GM18517 (cell line): Measurements from ENCODE around the gene GRN.
"Not testable (repeated sequence)": the region's sequence is repeated elsewhere in the genome, so short reads cannot be mapped to it uniquely, and the experiment has no call there.

Experiments
- ATAC-seq: cut with Tn5 transposase; IDR thresholded peaks from one replicate; pipeline ENCODE4 v1.9.1; 2021; ENCODE audit warnings: mild to moderate bottlenecking, moderate library complexity; ENCODE audit not compliant: unreplicated experiment

GRN gene

DNA sequence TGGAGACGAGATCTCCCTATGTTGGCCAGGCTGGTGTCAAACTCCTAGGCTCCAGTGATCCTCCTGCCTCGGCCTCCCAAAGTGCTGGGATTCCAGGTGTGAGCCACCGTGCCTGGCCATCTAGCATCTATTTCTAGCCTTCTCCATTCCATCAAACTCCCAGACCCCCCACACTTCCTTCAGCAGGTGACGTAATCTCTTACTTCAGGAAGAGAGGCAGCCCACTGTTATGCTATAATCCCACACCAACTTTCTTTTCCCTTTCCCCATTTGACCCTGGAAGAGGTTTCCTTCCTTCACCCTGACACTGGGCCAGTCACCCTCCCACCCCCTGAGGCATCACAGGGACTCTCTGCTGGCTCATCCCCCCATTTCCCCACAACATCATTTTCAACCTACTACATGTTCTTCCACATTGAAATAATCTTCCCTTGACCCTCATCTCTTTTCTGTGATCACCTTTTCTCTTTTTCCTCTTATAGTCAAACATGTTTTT is 36.8 kb downstream of the GRN start:
- no peak for ATAC-seq

DNA sequence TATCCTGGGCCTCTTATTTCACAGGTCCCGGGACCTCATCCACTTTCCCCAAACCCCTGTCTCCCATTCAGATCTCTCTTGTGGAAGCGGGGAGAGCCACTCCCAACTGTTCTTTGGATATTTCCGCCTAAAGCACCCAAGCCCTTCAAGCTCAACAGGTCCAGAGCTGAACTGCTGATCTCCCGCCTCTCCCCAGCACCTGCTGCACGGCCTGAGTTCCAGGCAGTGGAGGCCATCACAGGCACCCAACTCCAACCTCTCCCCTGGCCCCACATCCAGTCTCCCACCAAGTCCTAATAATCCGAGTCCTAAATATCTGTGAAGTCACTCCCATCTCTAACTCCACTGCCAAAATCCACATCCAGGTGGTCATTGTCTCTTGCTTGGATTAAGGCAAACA is 37.8 kb downstream of the GRN start:
- ATAC-seq = no peak

DNA sequence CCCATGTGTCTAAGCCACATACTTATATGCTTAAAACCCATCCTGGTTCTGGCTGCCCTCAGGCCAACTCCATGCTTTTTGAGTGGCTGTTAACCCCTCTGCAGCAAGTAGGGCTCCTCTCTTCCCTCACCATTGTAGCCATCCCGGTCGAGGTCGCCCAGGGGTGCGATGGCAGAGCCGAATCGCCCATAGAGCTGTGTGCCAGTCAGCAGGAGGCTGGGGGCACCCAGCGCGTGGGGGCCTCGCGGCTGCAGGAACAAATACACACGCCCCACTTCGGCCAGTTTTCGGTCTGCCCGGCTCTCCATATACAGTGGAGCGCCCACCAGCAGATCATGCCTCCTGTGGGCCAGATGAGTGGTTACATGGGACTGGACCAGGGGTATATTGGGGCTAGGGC is 38.3 kb downstream of the GRN start:
- ATAC-seq = no peak

DNA sequence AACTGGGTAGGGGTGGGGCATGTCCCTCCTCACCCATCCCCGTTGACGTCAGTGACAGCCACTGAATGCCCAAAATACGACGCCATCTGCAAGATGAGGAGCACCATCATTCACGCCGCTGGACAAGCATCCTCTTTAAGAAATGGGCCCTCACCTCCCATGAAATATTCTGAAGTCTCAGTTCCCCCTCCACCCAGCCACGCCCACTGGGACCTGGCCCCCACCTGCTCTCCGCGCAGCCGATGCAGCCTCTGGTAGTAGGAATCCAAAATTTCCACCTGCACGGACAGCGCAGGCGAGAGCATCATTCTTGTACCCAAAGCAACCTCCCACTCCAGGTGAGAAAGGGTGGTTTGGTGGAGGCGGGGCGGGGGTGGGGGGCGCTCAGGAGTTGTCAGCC is 38.8 kb downstream of the GRN start:
- no peak for ATAC-seq

DNA sequence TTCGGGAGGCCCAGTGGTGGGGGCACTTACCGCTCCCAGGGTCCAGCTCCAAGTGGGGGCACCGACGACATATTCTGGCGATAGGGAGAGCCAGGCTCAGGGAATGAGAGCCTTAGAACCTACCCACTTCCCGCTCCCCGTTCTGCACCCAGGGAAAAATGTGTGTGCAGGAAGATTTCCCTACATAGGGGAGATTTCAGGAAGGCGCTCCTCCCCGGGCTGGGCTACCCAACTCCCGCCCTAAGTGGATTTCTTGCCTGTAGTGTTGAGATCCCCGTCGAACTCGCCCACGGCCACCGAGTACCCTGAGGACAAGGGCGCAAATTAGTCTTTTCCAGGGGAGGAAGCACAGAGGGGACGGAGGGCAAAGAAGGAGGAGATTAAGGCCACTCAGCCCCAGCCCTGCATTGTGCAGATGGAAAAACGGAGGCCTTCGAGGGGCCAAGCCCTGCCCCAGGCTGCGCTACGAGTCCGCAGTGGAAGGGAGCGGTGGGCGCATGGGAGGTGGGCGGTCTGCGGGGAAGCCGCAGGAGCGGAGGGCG is 39.2 kb downstream of the GRN start:
- ATAC-seq = no peak

DNA sequence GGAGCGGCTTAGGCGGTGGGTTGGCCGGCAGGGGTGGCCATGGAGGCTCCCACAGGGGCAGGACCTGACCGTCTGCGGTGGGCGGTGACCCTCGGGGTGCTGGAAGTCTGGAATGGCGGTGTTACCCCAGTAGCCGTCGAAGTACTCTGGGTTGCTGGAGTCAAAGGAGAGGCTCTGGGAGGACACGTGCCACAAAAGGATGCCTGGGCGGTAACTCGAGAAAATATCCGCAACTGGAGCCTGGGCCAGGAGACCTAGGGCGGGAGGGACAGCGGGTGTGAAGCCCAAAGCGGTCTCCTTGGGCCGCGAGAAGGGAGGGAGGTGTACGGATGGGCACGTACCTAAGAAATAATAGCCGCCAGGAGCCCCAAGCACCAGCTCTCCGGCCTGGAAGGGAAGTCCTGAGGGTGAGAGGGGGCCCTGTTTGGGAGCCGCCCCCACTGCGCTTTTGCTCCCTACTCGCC is 39.8 kb downstream of the GRN start:
- no peak for ATAC-seq

DNA sequence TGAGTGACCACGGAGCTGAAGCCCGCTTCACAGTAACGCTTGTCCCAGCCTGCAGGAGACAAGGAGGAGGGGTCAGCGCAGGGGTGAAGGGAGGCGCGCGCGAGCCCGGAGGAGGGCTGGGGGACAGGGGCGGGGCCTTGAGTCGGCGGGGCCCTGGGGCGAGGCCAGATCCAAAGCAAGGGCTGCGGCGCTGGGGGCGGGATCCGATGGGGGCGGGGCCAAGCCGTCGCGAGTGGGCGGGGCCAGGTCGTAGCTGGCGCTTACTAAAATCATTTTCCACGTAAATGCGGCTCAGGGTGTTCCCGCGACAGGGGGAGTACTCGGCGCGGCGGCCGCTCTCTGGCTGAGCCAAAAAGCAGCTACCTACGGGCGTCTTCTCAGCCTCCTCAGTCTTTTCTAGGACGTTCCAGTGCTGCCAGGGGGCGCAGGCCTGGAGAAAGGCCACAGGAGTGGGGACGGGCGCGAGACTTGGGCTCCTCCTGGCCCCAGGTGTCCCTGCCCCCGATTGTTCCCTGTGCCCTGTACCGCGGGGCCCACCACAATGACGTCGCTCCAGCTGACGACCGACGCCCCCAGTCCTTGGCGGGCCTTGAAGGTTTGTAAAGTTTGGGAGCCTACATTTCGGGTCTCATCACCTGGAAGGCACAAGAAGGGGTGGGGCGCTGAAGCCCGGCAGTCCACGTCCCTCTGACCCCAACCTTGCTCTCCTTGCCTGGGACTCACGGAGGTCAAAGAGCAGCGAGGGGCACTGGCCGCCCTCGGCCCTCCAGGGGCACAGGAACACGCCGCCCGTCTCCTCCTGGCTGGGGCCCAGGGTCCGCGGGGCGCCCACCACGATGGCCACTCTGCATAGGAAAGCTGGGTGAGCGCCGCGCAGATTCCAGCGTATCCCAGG is 40.4 kb downstream of the GRN start:
- no peak for ATAC-seq

DNA sequence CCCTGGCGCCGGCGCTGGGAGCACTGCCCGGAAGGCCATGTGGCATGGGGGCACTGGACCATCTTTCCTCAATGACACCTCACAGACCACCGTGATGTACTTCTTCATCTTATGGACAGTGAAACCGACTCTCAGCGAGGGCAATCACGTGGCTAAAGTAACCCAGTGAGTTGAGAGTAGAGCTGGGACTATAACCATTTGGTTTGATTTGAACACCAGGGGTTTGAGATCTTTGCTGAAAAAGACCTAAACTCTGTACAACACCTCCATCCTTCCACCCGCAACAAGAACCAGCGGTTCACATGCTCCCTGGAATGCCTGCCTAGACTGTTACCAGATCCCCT is 41.1 kb downstream of the GRN start:
- no peak for ATAC-seq

DNA sequence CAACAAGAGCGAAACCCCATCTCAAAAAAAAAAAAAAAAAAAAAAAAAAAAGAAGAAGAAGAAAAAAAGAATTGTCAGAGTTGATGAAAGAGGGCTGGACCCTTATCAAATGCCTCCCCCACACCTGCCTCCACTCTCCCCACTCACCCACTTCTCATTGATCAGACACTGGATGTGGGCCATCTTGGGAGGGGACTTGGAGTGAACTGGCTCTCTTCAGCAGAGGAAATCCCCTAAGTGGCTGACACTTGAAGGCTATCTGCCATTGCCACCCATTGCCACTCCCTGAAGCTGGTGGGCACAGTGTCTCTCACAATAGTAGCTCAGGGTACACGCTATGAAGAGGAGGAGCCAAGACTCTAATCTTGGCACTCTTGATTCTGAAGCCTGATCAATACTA is 42.7 kb downstream of the GRN start:
- ATAC-seq = no peak

DNA sequence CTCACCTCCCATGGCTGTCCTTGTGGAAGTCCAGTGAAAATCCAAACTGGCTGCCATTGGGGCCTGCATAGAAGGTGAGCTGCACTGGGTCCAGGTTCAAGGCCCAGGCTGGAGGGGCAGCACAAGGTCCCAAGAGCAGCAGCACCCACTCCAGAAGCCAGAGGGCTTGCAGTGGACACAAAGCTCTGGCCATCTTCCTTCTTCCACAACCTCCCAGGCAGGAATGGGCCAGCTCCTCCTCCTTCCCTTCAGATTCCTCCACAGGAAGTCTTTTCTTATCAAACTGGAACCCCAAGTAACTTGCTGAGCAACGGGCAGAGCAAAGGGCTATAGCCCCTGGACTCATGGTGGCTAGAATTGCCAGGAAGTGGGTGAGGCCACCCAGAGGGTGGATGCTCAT is 44.2 kb downstream of the GRN start, which contains the start of gene ITGA2B:
Gene ITGA2B, minus strand, starts transcription at position 369 of the 400 bp plus-strand sequence. Its CDS starts 176 bp downstream, at position 193.
- ATAC-seq = no peak

DNA sequence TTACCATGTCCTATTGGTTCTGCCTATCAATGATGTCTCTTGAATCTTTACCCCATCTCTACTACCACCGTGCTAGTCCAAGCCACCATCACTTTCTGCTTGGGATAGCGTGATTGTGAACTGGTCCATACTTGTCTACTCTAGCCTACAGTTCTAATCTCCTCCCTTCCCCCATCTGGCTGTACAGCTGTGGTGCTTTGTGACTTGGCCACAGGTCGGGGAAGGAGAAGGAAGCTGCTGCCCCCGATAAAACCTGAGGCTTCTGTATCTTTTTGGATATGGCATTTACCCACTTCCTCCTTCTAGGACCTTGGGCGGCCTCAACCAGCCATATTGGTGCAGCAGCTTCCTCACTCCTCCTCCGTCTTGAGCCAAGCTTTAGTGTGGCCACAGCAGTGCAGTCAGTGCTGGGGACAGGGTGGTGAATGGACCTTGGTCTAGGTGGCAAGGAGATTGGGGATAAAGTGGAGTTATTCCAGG is 44.7 kb downstream of the GRN start:
- ATAC-seq = no peak

DNA sequence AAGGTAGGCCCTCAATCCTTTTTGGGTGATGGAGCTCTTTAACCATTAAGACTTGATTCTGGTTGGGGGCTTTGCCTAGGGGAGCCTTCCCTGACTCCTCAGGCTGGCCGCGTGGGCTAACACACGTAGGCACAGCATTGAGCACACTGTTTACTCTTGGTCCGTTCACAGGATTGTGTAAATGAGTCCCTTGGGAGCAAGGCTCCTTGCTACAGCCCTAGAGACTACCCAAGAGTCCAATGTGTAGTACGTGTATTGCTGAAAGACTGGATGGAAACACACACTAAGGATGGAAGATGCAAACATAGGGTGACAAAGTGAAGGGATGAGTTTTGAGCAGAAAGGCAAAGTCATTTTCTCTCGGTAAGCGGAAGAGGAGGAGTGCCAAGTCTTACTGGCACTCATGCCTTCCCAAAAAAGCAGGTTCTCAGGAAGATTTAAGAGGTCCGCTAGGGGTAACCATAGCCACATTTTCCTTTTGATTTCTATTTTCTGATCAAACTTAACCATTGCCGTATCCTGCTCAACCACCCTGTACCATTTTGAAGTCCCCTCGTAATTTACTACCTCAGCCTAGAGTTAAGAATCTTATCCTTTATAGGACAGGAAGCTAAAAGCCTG is 45.3 kb downstream of the GRN start:
- no peak for ATAC-seq

DNA sequence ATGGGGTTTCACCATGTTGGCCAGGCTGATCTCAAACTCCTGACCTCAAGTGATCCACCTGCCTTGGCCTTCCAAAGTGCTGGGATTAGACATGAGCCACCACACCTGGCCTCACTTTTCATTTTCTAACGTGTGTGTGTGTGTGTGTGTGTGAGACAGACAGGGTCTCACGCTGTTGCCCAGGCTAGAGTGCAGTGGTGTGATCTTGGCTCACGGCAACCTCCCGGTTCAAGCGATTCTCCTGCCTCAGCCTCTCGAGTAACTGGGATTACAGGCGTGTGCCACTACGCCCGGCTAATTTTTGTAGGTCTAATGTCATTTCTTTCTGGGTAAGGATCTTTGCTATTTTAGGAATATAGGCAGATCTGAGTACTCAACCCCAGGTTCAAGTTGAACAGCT is 49.0 kb downstream of the GRN start:
- ATAC-seq = not testable (repeated sequence)

DNA sequence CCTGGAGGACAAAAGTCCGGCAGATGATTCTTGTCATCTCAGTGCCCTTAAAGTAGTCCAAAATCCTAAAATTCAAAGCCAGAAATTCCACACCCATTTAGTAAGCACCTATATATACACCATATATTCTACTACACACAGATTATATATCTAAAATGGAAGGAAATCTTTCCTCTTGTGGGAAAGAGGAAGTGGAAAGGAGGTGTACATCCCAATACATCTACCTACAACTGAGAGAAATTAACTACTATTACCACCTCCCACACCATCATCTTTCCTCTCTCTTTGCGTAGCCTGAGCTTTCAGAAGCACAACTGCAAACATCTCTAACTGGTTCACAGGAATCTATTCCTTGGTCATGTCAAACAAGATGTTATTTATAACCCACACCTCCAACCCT is 49.7 kb downstream of the GRN start:
- no peak for ATAC-seq

DNA sequence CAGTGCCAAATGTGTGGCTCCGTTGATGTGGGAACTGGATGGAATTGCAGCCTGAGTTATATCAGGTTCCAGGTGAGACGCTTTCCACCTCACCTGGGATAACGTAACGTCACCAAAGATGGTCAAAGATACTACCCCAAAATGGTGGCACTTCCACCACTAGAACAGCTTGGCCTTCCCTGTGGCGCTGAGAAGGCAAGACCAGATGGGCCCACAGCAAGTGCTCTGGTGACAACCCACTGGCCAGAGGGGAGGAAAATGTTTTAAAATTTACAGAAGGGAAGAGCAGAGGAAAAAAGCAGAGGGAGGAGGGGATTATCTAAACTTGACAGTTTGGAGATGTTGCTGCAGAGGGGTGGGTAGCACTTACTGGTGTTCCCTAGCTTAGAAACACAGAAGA is 51.8 kb downstream of the GRN start:
- ATAC-seq = no peak

DNA sequence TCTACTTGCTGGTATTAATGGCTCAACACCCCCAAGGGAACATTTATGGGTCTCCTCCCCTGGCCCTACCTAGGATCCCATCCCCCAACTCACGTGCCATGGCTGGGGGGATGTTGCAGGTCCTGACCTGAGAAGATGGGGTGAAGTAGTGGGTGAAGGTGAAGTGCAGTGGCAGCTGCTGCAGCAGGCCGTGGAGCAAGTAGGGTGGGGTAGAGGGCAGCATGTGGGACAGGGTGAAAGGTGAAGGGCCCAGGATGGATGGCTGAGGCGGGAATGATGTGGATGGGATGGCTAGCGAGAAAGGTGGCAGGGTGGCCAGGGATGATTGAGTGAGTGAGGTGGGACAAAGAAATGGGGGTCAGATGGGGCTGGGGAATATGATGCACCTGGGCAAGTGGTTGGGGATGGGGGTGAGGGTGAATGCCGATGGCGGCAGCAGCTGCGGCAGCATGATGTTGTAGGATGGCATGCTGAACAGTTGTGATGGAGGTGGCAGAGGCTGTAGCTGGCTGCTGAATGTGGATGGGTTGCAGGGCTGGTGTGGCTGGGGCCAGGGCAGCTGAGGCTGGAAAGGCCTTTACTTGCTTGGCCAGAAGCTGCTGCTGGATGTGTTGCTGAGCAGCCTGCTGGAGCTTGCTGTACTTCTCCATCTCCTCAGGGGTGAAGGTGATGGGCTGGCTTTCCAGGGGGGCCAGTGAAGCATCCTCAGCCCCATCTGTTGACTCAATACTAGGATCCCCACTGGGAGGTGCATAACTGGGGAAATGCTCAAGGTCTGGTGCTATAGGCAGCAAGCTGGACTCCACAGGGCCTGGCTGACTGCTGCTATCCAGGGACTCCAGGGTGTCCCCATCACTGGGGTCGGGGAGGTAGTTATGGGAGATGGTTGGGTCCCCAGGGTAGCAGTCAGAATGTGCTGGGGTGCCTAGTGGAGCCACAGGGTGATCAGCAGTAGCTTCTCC is 52.7 kb downstream of the GRN start:
- ATAC-seq = no peak

DNA sequence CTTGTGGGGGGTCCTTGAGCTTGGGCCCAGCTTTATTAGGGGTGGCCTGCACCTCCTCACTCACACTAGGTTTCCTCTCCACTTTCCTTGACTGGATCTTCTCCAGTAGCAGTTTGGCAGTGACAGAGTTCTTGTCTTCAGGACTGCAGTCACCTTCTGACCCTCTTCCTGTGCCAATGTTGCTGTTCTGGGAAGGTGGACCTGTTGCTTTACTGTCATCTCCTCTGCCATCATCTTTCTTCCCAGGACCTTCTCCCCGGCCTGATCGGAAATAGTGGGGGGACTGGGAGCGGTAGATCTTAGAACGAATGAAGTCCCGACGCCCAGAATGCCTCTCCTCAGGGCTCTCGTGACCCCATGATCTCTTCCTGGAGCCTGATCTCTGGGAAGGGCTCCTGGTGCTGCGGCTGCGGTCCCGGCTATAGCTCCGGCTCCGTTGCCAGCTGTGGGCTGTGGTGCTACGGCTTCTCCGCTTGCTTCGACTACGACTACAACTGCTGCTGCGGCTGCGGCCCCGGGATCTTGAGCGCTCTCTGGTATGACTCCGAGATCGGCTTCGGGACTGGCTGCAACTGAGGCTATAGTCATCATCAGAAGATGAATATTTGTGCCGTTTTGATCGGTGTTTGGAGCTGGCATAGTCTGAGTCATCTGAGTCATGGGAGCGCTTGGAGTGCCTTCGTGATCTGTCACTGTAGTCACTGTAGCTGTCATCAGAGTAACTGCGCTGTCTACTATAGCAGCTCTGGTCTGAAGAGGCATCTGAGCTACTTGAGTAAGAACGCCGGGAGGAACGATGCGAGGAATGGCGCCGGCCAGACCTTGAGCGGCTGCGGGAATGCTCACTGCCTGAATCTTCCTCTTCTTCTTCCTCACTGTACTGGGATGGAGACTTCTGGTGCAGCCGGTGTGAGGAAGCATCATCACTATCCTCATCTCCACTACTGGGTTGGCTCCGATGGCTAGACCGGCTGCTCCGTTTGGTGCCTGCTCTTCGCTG is 53.9 kb downstream of the GRN start:
- ATAC-seq = no peak

DNA sequence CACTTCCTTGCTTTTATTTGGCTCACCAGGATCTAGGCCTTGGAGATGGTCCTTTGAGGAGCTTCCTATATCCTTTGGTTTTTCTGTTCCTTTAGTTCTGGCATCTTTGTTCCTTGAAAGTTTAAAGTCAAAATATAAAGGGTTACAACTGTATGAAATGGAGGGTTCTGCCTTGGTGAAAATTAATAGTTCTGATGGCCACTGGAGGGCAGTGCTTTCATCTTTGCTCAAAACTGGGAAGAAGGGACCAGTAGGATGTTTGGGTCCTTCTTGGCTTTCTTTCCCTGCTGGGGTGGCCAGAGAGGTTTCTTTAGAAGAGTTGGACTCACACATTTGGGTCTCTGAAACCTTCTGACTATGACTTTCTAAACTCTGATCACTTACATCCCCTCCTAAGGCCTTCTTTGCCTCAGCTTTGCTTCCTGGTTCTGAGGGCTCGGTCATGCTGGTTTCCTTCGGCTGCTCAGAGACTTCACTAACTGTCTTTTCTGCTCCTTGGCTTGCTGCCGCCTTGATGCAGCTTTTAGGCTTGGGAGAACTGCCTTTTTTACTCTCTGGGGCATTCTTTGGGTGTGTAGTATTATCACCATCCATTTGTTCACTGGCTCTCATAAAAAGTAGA is 55.2 kb downstream of the GRN start:
- ATAC-seq = no peak
